Chondrocyte (in vitro differentiated cells): ENCODE measurements around the gene FAF1. TPM values are rescaled to one million over a fixed set of nuclear protein-coding genes. Genes with fewer than 3 reads are reported as not detected.
"Not testable (repeated sequence)": the region's sequence is repeated elsewhere in the genome, so short reads cannot be mapped to it uniquely, and the experiment has no call there.

Experiments
- DNase-seq: peaks from one replicate; pipeline ENCODE4 v3.0.0; 2021; ENCODE audit warnings: mixed read lengths, low spot score
- H3K27ac Mint-ChIP-seq: one replicate; pipeline ENCODE4 v1.8.0; 2021; ENCODE audit warnings: mild to moderate bottlenecking, moderate library complexity, mixed read lengths; ENCODE audit not compliant: unreplicated experiment
- H3K27me3 Mint-ChIP-seq: 2 replicates; pipeline ENCODE4 v1.8.0; 2021; ENCODE audit warnings: low read depth, mixed read lengths
- H3K36me3 Mint-ChIP-seq: 2 replicates; pipeline ENCODE4 v1.8.0; 2021; ENCODE audit warnings: low read depth, mixed read lengths
- H3K4me1 Mint-ChIP-seq: 2 replicates; pipeline ENCODE4 v1.8.0; 2021; ENCODE audit warnings: low read depth, mild to moderate bottlenecking, mixed read lengths
- H3K4me3 Mint-ChIP-seq: one replicate; pipeline ENCODE4 v1.8.0; 2021; ENCODE audit warnings: mild to moderate bottlenecking, moderate library complexity, mixed read lengths; ENCODE audit not compliant: unreplicated experiment
- H3K9me3 Mint-ChIP-seq: 2 replicates; pipeline ENCODE4 v1.8.0; 2021; ENCODE audit warnings: low read depth, mixed read lengths
- total RNA-seq: library from RNA; stranded (reverse); gene quantifications from 3 replicates; pipeline ENCODE4 v1.2.1, GENCODE V29; 2021
- TF ChIP-seq, protein P1 (sequence below): fragments of 200-600 bp; sonication (generic); IDR thresholded peaks from 2 replicates; pipeline ENCODE4 v1.5.0; 2021; ENCODE audit warnings: antibody characterized with exemption, mild to moderate bottlenecking, moderate library complexity

FAF1 gene
- total RNA-seq, 1 donor from 2014 or later: 38.7 TPM

- H3K27ac Mint-ChIP-seq: no peak overlapping the region
Measured at GRCh38 chr1:50832167-50832566, 127.9 kb downstream of the FAF1 start.

DNA sequence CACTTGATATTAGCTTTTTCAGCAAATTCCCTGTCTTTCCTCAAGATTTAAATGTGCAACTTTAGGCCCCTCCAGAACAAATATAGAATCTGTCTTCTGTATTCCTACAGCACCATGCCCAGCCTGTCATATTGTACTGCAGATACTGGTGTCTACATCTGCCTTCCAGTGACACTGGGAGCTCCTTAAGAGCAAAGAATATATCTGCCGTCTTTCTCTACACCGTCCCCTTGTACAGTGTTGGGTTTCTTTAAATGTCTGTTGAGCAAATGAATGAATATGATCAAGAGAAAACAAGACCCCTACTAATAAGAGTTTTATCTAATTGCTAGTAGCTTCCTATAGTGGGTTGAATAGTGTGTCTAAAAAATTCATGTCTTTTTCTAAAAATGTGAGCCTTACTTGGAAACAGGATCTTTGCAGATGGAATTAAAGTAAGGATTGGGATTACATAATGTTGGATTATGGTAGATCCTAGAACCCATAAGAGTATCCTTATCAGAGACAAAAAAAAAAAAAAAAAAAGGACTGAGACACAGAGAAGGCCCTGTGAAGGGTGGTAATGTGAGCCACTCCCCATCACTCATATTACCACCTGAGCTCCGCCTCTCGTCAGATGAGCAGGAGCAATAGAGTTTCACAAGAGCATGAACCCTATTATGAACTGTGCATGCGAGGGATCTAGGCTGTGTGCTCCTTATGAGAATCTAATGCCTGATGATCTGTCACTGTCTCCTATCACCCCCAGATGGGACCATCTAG is 128.6 kb downstream of the FAF1 start:
- Mint-ChIP-seq H3K4me3 (no peak overlapping the region), H3K27me3 (no peaks in the 10 kb centered on the region), H3K9me3 (no peaks in the 10 kb centered on the region), H3K4me1 (peaks cover 23% of the 10 kb centered on the region), H3K27ac (no peak overlapping the region), H3K36me3 (peaks cover 3% of the 10 kb centered on the region)
- DNase-seq: no peak
- TF ChIP-seq, protein P1, sequence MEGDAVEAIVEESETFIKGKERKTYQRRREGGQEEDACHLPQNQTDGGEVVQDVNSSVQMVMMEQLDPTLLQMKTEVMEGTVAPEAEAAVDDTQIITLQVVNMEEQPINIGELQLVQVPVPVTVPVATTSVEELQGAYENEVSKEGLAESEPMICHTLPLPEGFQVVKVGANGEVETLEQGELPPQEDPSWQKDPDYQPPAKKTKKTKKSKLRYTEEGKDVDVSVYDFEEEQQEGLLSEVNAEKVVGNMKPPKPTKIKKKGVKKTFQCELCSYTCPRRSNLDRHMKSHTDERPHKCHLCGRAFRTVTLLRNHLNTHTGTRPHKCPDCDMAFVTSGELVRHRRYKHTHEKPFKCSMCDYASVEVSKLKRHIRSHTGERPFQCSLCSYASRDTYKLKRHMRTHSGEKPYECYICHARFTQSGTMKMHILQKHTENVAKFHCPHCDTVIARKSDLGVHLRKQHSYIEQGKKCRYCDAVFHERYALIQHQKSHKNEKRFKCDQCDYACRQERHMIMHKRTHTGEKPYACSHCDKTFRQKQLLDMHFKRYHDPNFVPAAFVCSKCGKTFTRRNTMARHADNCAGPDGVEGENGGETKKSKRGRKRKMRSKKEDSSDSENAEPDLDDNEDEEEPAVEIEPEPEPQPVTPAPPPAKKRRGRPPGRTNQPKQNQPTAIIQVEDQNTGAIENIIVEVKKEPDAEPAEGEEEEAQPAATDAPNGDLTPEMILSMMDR: no peak

More at GRCh38 chr1:50832167-50832566, 127.9 kb downstream of the FAF1 start:
- no peaks in the 10 kb centered on the region for H3K27me3 Mint-ChIP-seq
- H3K4me3 Mint-ChIP-seq: no peak overlapping the region
- H3K4me1 Mint-ChIP-seq: peaks cover 23% of the 10 kb centered on the region
- TF ChIP-seq, protein P1: no peak
- H3K36me3 Mint-ChIP-seq: peaks cover 3% of the 10 kb centered on the region
- no peak for DNase-seq
- no peaks in the 10 kb centered on the region for H3K9me3 Mint-ChIP-seq

GRCh38 chr1:50830621-50831020 is 129.4 kb downstream of the FAF1 start:
- no peaks in the 10 kb centered on the region for H3K27me3 Mint-ChIP-seq
- TF ChIP-seq, protein P1: no peak
- DNase-seq: no peak
- no peaks in the 10 kb centered on the region for H3K9me3 Mint-ChIP-seq
- H3K4me1 Mint-ChIP-seq: peaks cover 23% of the 10 kb centered on the region
- no peak overlapping the region for H3K4me3 Mint-ChIP-seq
- H3K27ac Mint-ChIP-seq: peak overlapping the region; percentile 6
- H3K36me3 Mint-ChIP-seq: peaks cover under 1% of the 10 kb centered on the region

GRCh38 chr1:50829014-50829958 is 130.8 kb downstream of the FAF1 start:
- Mint-ChIP-seq H3K27me3 (no peaks in the 10 kb centered on the region), H3K27ac (no peak overlapping the region), H3K9me3 (no peaks in the 10 kb centered on the region), H3K4me1 (peaks cover 23% of the 10 kb centered on the region), H3K4me3 (no peak overlapping the region), H3K36me3 (no peaks in the 10 kb centered on the region)
- no peak for DNase-seq
- TF ChIP-seq, protein P1: no peak

GRCh38 chr1:50827546-50827945 is 132.5 kb downstream of the FAF1 start:
- DNase-seq: no peak
- TF ChIP-seq, protein P1: no peak
- no peak overlapping the region for H3K27ac Mint-ChIP-seq
- peaks cover 26% of the 10 kb centered on the region for H3K4me1 Mint-ChIP-seq
- H3K9me3 Mint-ChIP-seq: no peaks in the 10 kb centered on the region
- H3K27me3 Mint-ChIP-seq: no peaks in the 10 kb centered on the region
- H3K4me3 Mint-ChIP-seq: no peak overlapping the region
- no peaks in the 10 kb centered on the region for H3K36me3 Mint-ChIP-seq

DNA sequence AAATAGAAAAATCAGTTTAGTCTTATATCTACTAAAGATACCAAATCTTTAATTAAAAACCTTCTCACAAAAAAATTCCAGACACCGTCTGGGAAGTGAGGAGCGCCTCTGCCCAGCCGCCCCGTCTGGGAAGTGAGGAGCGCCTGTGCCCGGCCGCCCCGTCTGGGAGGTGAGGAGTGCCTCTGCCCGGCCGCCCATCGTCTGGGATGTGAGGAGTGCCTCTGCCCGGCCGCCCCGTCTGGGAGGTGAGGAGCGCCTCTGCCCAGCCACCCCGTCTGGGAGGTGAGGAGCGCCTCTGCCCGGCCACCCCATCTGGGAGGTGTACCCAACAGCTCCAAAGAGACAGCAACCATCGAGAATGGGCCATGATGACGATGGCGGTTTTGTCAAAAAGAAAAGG is 133.3 kb downstream of the FAF1 start:
- H3K27me3 Mint-ChIP-seq, DNase-seq, H3K27ac Mint-ChIP-seq, H3K9me3 Mint-ChIP-seq, H3K36me3 Mint-ChIP-seq, H3K4me3 Mint-ChIP-seq: not testable (repeated sequence)
- H3K4me1 Mint-ChIP-seq: peaks cover 34% of the 10 kb centered on the region
